Stimulated activated CD4-positive, alpha-beta T cell treated with anti-CD3 and anti-CD28 coated beads, TNF-alpha, amount 100 ng/mL, for 24 hours (primary cell): ENCODE measurements around the gene OR4A47.
"Not testable (repeated sequence)": the region's sequence is repeated elsewhere in the genome, so short reads cannot be mapped to it uniquely, and the experiment has no call there.

ENCODE experiments used
- DNase-seq, 3 experiments: peaks; one replicate each; pipeline ENCODE4 v3.0.0-alpha.2; 2020; ENCODE audit warnings: low read depth in 3 of 3

The OR4A47 gene

GRCh38 chr11:48488493-48488892, at the start of gene OR4A47:
TSS of gene OR4A47 (plus strand) at chr11:48488793. CDS start at chr11:48488793, 0 bp downstream.
- not testable (repeated sequence) for DNase-seq

- DNase-seq = not testable (repeated sequence)
Observed at GRCh38 chr11:48455909-48456308, 32.7 kb upstream of the OR4A47 start.

- DNase-seq = not testable (repeated sequence)
Observed at GRCh38 chr11:48473966-48474365, 14.6 kb upstream of the OR4A47 start.

GRCh38 chr11:48474703-48475102, 13.9 kb upstream of the OR4A47 start:
- DNase-seq = not testable (repeated sequence)

GRCh38 chr11:48506169-48506568, 17.6 kb downstream of the OR4A47 start:
- not testable (repeated sequence) for DNase-seq

- DNase-seq = no peak
Observed at GRCh38 chr11:48538991-48539390, 50.4 kb downstream of the OR4A47 start.
